Cardiac muscle cell (in vitro differentiated cells and primary cell): Measurements from ENCODE around the gene TET1. TPM values are rescaled to one million over a fixed set of nuclear protein-coding genes. Genes with fewer than 3 reads are reported as not detected.

Source experiments
- DNase-seq, 2 donors: peaks; one replicate each; pipeline versions ENCODE4 v3.0.0 to v3.0.0-alpha.2; 2010 to 2017; ENCODE audit warnings: low read depth in 1 of 2, low spot score in 1 of 2
- H3K27ac ChIP-seq: fragments of 200-600 bp; sonication (generic); 2 replicates; pipeline ENCODE4 v1.5.1; 2016
- H3K27me3 ChIP-seq: fragments of 200-600 bp; sonication (generic); 2 replicates; pipeline ENCODE4 v1.6.0; 2016; ENCODE audit warnings: control low read depth
- H3K36me3 ChIP-seq: fragments of 200-600 bp; sonication (generic); 2 replicates; pipeline ENCODE4 v1.5.1; 2016; ENCODE audit warnings: control low read depth
- H3K4me1 ChIP-seq: fragments of 200-600 bp; sonication (generic); 2 replicates; pipeline ENCODE4 v1.8.1; 2017; ENCODE audit warnings: low read depth, mild to moderate bottlenecking, mixed run types
- H3K4me3 ChIP-seq: fragments of 200-600 bp; sonication (generic); 2 replicates; pipeline ENCODE4 v1.5.1; 2016; ENCODE audit warnings: mild to moderate bottlenecking
- H3K9me3 ChIP-seq: fragments of 200-600 bp; sonication (generic); 2 replicates; pipeline ENCODE4 v1.5.1; 2017; ENCODE audit warnings: low read depth, mild to moderate bottlenecking, control low read depth
- CTCF ChIP-seq: IDR thresholded peaks from 2 replicates; pipeline ENCODE4 v1.5.1; 2012; ENCODE audit warnings: low read depth, mild to moderate bottlenecking, low read length
- polyA plus RNA-seq: library from polyadenylated mRNA; unstranded; fragments of >200 nt; fragmentation: Nextera tagmentation; extraction: Ambion mirVana; gene quantifications from 2 replicates; pipeline ENCODE4 v1.2.1, GENCODE V29; 2016
- total RNA-seq: library from RNA; depleted of rRNA; stranded (reverse); fragments of >200 nt; gene quantifications from 2 replicates; pipeline ENCODE4 v1.2.3, GENCODE V29; 2016

TET1 gene
- total and polyA plus RNA-seq, 2 experiments from 2014 or later, result 10.9 to 34.8 TPM

GRCh38 chr10:68536973-68537372, 23.2 kb upstream of the TET1 start:
- H3K36me3 ChIP-seq, result no peaks in the 10 kb centered on the region
- H3K4me1 ChIP-seq, result no peaks in the 10 kb centered on the region
- no peaks in the 10 kb centered on the region for H3K9me3 ChIP-seq
- no peaks in the 10 kb centered on the region for H3K27me3 ChIP-seq
- DNase-seq, result no peak
- H3K27ac ChIP-seq, result no peak overlapping the region
- no peak for TF ChIP-seq CTCF
- no peak overlapping the region for H3K4me3 ChIP-seq

- Histone ChIP-seq H3K27me3 (no peaks in the 10 kb centered on the region), H3K4me3 (no peak overlapping the region), H3K27ac (no peak overlapping the region), H3K9me3 (no peaks in the 10 kb centered on the region), H3K4me1 (no peaks in the 10 kb centered on the region), H3K36me3 (no peaks in the 10 kb centered on the region)
- TF ChIP-seq CTCF, result no peak
- no peak for DNase-seq
These were observed 22.3 kb upstream of the TET1 start for GRCh38 chr10:68537796-68538195.

- Histone ChIP-seq H3K4me1 (no peaks in the 10 kb centered on the region), H3K27ac (no peak overlapping the region), H3K27me3 (no peaks in the 10 kb centered on the region)
These were observed 16.9 kb upstream of the TET1 start for GRCh38 chr10:68543004-68543918.

GRCh38 chr10:68550747-68551411, 9.3 kb upstream of the TET1 start:
- H3K27me3 ChIP-seq, result no peaks in the 10 kb centered on the region
- no peak overlapping the region for H3K4me3 ChIP-seq
- H3K36me3 ChIP-seq, result no peaks in the 10 kb centered on the region
- no peaks in the 10 kb centered on the region for H3K4me1 ChIP-seq
- H3K27ac ChIP-seq, result no peak overlapping the region
- no peaks in the 10 kb centered on the region for H3K9me3 ChIP-seq
- peak; percentile 77 to 89 for DNase-seq
- peak; percentile 97 for TF ChIP-seq CTCF

More at GRCh38 chr10:68543004-68543918, 16.9 kb upstream of the TET1 start:
- no peak for TF ChIP-seq CTCF
- Histone ChIP-seq H3K9me3 (no peaks in the 10 kb centered on the region), H3K36me3 (no peaks in the 10 kb centered on the region), H3K4me3 (no peak overlapping the region)
- peak in 1 of 2 donors; percentile 43 for DNase-seq

- TF ChIP-seq CTCF, result no peak
These were observed 7.0 kb upstream of the TET1 start for GRCh38 chr10:68553138-68553537.

More at GRCh38 chr10:68553138-68553537, 7.0 kb upstream of the TET1 start:
- no peaks in the 10 kb centered on the region for H3K9me3 ChIP-seq
- H3K4me1 ChIP-seq, result no peaks in the 10 kb centered on the region
- DNase-seq, result no peak
- H3K27me3 ChIP-seq, result no peaks in the 10 kb centered on the region
- H3K4me3 ChIP-seq, result no peak overlapping the region
- H3K27ac ChIP-seq, result no peak overlapping the region
- H3K36me3 ChIP-seq, result no peaks in the 10 kb centered on the region
